DMS114 treated with DMSO at 0.1 percent for 48 hours (cell line): Measurements from ENCODE around the gene UNC13A.
"Not testable (repeated sequence)": the region's sequence is repeated elsewhere in the genome, so short reads cannot be mapped to it uniquely, and the experiment has no call there.

Experiments
- DNase-seq: peaks from one replicate; lab custom pipeline; 2025; ENCODE audit not compliant: unreplicated experiment; lab: John Stamatoyannopoulos, UW

UNC13A gene

DNA sequence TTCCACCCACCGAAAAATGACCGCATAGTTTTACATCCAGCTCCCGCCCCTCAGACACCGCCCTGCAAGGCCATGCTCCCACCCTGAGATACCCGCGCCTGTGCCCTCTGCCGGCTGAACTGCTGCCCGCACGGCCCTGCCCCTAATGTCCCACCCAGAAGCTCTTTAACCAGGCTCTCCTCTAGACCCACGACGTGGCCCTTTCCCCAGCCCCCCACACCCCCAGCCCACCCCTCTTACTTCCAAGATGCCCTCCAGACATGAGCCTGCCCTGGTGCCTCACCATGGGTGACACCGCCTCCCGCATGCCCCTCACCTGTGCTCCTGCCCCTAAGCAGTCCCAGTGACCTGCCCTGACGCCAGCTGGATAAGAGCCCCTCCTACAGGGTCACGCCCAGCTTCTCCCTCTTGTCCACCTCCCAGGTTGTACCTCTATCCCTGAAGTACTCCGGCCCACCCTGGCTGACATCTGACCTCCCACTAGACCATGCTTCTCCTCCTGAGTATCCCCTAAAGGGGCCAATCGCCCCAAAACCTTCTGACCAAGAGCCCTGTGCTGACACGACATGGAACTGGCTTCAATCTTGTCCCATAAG lies 81.5 kb downstream of the UNC13A start:
- DNase-seq = no peak

DNA sequence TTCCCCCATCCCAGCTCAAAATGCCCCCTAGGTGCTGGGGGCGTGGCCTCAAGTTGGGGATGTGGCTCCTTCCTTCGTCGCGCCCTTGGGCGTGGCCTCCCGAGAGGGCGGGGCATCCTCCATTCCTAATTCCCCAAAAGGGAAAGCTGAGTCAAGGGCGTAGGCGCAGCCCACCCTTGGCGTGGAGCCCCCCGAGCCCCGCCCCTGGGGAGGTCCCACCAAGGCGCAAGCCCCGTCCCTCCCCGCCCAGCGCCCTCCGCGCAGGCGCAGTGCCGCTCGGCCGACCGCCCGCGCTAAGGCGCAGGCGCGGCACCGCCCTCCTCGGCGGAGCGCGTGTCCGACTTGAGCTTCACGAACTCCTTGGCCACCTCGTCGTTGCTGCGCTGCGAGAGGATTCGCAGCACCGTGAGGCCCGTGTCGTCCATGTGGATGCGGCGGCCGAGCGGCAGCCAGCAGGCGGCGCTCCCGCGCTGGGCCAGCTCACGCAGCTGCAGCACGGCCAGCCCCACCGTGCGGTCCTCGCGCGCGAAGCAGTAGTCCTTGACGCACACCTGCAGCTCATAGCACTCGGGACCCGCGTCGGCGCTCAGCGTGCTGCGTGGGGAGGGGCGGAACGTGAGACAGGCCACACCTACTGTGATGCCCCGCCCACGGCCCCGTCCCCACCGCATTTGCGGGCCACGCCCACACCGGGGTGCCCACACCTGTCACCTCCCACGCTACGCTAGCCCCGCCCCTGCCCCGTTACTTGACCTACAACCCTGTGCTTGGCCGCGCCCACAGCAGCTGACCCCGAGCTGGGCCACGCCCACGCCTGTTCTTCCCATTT lies 82.2 kb downstream of the UNC13A start:
- peak; percentile 85 for DNase-seq

DNA sequence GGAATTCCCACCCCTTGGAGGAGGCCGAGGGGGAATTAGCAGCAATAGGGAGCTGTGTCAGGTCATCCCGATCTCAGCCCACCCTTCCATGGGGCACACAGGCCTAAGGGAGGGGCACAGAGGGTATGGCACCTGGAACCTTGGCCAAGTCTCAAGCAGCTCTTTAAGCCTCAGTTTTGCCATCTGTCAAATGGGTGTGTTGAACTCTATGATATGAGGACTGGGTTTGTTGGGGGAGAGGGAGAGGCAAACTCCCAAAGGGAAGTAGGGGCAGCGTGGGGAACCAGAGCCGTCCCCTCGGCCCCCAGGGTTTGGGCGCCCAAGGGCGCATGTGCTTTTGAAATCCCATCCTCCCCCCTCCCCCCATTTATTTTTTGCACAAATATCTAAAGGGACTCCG lies 83.0 kb downstream of the UNC13A start:
- DNase-seq = no peak

DNA sequence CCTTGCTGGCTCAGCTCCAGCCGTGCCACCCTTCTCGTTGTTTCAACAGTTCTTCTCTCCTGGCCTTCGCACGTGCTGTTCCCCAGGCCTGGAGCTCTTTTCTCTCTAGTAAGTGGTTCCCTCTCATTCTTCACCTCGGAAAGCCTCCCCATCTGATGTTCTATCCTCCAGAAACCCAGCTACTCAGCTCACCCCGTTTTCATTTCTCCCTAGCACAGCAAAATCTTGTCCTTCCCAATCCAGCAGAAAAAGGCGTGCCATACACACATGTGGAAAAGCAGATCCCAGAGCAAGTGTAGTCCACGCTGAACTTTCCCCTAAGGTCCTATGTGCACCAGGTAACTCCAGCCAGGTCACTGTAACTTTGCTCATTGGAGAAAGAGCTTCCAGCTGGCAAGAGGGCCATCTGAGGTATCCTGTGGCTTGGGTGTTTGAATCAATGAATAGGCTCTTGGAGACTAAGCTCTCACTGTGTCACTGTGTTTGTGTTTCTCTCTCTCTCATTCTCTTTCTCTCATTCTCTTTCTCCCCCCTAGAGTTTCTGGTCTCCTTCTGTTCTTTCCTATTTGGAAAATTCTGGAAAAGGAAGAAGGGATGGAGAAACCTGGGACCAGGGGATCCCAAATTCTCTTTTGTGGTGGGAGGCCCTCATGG lies 83.7 kb downstream of the UNC13A start:
- DNase-seq = no peak

DNA sequence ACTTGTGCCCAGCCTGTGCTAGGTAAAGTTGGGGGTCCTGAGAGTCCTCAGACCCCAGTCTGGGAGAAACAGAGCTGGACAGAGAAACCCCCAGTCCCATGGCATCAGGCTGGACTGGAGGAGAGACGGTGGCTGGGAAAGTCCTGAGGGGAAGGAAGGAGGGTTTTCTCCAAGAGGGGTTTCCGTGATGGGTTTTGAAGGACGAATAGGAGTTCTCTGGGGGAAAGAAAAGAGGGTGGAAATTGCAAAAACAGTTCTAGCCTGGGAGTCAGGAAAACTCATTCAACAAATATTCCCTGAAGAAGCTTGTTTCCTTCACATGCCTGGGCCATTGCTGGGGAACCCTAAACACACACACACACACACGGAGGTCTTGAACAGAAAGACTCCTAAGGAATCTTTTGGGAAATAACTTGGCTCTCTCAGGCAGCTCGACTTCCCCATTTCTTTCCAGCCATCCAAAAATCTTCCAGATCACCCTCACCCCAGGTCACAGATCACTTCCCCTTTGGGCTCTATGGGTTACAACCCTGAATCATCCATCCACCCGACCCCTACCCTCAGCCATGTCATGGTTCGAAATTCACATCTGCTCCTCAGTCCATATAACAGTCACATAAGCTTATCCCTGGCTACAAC lies 85.2 kb downstream of the UNC13A start:
- DNase-seq = no peak

DNA sequence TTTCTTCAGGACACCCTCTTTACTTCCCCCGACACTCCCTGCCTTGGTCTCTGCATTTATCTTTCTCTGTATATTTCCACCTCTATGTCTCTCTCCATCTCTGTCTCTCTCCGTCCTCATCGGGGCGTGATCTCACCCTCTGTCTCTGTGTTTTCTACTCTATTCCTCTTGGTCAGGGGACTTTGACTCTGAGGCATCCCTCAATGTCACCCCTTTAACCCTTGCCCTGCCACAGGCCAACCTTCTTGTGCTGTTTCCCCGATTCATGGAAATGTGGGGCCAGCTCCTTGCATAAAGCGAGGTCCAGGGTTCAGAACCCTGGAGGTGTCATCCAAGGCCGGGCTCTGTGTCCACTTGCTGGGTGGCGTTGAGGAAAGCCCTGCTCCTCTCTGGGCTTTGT lies 85.9 kb downstream of the UNC13A start:
- no peak for DNase-seq

DNA sequence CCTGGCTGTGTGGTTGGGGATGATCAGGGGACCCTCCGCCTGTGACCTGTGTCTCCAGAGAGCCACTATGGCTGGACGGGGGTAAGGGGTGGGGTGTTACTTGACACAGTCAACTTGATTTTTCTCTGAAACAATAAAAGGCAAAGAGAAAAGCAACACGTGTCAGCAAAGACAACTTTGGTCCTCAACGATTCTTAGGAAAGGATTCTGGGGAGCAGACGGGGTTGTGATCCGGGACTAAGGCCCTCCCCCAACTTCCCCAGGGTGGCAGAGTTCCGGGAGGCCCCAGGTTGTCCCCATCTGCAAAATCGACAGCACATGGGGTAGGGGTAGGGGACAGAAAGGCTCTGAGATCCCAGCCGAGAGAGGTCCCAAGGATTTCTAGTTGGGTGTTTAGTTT lies 86.5 kb downstream of the UNC13A start:
- DNase-seq = no peak

DNA sequence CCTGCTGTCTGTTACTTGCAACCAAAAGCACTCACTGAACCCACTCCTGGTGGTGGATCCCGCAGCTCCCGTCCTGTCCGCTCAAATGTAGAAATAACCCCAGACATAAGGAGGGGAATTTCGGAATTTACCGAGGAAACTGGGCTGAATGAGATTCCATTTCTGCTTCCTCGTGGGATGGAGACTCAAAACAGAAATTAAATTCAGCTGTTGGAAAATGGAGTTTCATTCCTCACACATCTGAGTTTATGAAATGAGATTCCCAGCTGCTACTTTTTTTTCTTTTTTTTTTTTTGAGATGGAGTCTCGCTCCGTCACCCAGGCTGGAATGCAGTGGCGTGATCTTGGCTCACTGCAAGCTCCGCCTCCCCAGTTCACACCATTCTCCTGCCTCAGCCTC lies 88.4 kb downstream of the UNC13A start:
- no peak for DNase-seq

DNA sequence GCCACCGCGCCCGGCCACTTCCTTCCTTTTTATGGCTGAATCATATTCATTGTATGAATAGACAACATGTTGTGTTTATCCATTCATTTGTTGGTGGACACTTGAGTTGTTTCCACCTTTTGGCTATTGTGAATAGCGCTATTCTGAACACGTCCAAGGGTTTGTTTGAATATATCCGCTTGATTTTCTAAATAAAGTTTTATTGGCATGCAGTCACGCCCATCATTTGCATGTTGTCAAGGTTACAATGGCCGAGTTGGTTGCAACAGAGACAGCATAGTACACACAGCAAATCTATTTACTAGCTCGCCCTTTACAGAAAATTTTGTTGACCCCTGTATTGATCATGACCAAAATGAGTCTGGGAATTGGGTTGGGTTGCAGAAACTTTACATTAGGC lies 89.2 kb downstream of the UNC13A start:
- DNase-seq = no peak

DNA sequence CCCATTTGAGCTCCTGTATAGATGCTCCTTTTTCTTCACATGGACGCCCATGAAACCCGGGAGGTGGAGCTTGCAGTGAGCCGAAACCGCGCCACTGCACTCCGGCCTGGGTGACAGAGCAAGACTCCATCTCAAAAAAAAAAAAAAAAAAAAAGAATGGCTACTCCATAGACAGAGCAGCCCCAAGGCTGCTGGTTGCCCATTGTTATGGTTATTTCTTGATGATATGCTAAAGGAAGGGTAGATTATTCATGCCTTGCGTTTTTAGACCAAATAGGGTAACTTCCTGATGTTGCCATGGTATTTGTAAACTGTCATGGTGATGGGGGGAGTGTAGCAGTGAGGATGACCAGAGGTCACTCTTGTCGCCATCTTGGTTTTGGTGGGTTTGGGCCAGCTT lies 90.1 kb downstream of the UNC13A start:
- not testable (repeated sequence) for DNase-seq

DNA sequence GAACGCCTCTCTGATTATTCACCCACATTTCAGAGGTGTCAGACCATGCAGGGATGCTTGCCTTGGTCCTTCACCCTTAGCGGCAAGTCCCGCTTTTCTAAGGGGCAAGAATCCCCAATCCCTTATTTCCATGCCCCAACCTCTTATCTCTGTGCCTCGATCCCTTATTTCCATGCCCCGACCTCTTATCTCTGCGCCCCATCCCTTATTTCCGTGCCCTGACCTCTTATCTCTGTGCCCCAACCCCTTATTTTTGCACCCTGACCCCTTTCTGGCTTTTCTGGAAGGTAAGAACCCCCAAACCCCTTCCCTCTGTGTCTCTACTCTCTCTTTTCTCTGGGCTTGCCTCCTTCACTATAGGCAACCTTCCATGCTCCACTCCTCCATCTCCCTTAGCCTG lies 93.9 kb downstream of the UNC13A start:
- not testable (repeated sequence) for DNase-seq

DNA sequence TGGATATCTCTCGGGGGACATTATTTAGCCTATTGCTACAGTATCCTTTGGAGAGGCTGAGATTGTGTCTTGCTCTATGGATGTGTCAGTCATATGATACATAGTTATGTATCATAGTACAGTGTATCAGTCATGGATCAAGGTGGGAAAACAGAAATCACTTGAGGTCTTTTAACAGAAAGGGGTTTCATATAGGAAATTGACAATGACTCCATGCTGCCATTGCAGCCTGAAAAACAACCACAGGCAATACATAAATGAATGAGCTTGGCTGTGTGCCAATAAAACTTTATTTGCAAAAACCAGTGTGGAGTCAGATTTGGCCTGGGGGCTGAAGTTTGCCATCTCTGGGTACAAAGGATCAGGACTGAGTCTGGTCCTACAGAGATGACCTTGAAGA lies 97.3 kb downstream of the UNC13A start:
- DNase-seq = no peak

DNA sequence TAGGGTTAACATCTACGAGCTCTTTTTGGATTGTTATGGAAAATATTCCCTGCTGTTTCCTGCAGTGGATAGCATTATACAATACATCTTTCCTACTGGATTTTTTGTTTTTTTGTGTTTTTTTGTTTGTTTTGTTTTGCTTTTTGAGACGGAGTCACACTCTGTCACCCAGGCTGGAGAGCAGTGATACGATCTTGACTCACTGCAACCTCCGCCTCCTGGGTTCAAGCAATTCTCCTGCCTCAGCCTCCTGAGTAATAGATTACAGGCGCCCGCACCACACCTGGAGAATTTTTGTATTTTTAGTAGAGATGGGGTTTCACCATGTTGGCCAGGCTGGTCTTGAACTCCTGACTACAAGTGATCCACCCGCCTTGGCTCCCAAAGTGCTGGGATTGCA lies 102.8 kb downstream of the UNC13A start:
- DNase-seq = not testable (repeated sequence)

DNA sequence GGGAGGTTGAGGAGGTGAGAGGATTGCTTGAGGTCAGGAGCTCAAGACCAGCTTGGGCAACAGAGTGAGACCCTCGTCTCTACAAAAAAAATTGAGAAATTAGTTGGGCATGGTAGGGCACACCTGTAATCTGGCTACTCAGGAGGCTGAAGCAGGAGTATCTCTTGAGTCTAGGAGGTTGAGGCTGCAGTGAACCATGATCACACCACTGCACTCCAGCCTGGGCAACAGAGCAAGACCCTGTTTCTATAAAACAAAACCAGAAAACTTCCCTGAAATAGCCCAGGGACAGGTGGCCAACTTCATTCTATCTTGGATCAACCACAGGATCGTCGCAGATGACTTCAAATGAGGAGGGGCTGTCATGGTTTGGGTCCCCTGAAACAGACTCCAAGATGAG lies 104.0 kb downstream of the UNC13A start:
- no peak for DNase-seq

DNA sequence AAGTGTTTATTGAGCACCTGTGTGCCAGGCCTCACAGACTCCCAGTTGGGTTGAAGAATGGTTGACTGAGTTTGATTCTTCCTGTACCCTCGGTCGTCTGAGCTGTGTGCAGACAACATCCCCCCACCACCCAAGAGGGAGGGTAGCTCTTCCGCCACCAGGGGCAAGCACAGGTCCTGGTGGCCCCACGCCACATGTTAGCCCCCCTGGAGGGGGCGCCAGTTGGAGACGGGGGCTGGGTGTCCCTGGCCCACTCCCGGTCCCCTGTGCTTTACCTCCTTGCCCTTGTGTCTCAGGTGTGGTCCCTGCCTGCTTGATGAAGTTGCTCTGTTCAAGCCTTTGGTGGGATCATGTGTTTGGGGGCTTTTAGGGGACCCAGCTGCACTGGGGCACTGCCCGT lies 105.5 kb downstream of the UNC13A start:
- no peak for DNase-seq

DNA sequence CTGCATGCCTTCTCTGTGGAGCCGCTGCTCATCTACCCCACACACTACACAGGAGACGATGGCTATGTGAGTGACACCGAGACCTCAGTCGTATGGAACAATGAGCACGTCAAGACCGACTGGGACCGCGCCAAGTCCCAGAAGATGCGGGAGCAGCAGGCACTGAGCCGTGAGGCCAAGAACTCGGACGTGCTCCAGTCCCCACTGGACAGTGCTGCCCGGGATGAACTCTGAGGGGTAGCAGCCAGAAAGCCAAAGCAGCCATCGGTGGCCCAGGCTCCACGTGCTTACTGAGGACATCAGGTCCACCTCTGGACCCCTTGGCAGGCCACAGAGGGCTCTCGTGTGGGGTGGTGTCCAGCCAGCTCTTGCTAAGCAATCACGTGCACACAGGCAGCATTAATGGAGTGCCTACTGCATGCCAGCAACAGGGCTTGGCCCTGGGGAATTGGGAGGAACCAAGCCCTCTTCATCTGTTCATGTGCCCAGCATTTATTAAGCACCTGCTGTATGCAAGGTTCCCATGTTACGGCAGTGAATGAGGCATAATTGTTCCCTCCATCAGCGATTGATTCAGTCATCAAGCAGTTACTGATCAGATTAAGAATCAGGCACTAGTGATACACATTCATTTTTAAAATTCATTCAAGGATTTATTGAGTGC lies 106.8 kb downstream of the UNC13A start:
- no peak for DNase-seq

DNA sequence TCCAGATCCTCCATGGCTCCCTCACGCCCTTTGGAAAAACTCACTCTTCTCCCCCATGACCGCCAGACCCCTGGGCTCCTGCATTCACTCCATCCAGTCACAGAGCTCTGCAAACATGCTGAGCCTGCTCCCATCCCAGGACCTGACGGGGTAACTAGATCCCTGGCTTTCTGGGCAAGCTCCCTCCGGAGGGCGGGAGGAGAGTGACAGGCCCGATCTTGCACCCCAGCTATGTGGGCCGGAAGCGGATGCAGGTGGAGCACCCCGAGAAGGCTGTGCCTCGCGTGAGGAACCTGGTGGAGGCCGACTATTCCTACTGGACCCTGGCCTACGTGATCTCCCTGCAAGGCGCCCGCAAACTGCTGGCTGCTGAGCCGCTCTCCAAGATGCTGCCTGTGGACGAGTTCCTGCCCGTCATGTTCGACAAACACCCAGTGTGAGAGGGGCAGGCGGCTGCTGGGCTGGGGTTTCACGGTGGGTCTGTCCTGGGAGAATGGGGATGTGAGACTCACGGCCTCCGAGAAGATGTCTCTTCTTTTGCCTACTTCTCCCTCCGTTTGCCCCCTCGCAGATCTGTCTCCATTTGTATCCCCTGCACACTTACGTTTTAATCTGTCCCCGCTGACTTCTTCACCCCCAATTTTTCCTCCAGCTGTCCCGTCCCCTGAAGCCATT lies 107.5 kb downstream of the UNC13A start:
- no peak for DNase-seq

DNA sequence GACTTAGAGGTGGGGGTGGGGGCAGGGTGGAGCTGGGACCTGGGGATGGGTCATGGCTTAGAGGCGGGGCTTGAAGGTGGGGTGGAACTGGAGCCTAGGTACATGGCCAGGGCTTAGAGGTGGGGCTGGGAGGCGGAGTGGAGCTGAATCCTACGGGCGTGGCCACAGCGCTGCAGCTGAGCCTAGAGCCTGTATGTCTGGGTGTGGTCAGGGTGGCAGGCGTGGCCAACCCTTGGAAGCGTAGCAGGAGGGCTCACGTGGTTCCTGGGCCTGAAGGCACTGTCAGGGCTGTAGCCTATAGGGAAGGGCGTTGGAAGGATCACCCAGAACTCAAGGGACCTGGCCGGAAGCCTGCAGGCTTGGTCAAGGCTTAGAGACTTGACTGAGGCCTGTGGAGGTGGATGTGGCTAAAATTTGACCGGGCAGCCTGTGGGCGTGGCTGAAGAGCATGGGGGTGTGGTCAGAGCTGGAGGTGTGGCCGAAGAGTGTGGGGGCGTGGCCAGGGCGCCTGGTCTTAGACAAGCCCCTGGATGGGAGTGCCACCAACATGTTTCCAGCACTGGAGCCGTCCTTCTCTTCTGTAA lies 108.4 kb downstream of the UNC13A start:
- peak; percentile 61 for DNase-seq

DNA sequence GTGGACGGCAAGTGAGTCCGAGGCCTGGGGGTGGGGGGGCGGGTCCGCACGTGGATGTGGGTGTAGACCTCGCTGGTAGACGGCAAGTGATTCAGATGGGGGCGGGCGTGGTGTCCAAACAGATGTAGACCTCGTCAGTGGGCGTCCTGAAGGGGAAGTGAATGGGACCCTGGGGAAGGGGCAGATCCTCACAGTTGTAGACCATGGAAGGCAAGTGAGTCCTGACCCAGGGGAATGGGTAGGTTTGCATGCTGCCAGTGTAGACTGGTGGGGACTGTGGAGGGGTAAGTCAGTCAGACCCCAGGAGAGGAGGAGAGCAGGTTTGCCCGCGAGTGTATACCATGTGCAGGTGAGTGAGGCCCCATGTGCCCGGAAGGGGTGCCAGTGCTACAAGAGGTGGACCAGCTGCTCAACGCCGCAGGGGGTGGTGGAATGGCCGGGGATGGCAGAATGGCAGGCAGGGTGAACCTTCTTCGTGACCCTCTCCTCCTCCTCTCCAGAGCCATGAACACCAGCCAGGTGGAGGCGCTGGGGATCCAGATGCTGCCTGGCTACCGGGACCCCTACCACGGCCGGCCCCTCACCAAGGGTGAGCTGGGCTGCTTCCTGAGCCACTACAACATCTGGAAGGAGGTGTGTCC lies 110.6 kb downstream of the UNC13A start:
- no peak for DNase-seq
